Measurements from ENCODE around the gene TMEM63C.

TMEM63C gene

DNA sequence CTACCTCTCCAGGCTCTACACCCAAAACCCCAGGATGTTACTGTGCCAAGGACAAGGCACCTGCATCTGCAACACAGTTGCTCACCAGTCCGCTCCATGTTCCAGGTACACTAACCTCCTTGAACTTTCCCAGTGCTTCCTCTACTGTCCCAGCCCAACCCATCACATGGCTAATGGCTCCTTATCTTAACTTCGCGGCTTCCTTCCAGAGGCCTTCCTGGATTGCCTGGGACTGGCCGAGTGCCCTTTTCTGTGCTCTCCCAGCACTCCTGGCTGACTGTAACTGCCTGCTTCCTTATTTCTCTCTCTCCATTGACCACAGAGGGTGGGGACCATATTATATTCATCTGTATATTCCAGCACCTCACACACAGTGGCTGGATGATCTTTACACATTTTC lies 118.2 kb downstream of the TMEM63C start:
- Histone ChIP-seq H3K9me2 (replicated peaks; ENCODE audit: low read depth, low read length) (no peaks in the 10 kb centered on the region), H3K4me3 (ENCODE audit: low read length, poor library complexity, severe bottlenecking) (no peak overlapping the region), H3K79me2 (ENCODE audit: insufficient read depth, low read length) (no peaks in the 10 kb centered on the region), H3K4me2 (ENCODE audit: low read depth, low read length, poor library complexity, severe bottlenecking) (no peak overlapping the region), H3K36me3 (ENCODE audit: insufficient read depth, low read length) (peaks cover 40% of the 10 kb centered on the region; the same call in 1 of the 2 replicates), H3K4me1 (ENCODE audit: insufficient read depth, low read length, poor library complexity, severe bottlenecking) (no peaks in the 10 kb centered on the region), H3K9ac (ENCODE audit: low read depth, low read length, poor library complexity, severe bottlenecking) (no peak overlapping the region), H2AFZ (ENCODE audit: low read length) (no peak overlapping the region), H4K20me1 (ENCODE audit: insufficient read depth, low read length, poor library complexity, severe bottlenecking) (no peaks in the 10 kb centered on the region), H3F3A (ENCODE audit: low read depth) (no peaks in the 10 kb centered on the region), H3K27me3 (ENCODE audit: insufficient read depth, low read length, poor library complexity, severe bottlenecking) (no peaks in the 10 kb centered on the region), H3K9me3 (ENCODE audit: insufficient read depth, low read depth, low read length) (no peaks in the 10 kb centered on the region)
- TF ChIP-seq, protein P1, sequence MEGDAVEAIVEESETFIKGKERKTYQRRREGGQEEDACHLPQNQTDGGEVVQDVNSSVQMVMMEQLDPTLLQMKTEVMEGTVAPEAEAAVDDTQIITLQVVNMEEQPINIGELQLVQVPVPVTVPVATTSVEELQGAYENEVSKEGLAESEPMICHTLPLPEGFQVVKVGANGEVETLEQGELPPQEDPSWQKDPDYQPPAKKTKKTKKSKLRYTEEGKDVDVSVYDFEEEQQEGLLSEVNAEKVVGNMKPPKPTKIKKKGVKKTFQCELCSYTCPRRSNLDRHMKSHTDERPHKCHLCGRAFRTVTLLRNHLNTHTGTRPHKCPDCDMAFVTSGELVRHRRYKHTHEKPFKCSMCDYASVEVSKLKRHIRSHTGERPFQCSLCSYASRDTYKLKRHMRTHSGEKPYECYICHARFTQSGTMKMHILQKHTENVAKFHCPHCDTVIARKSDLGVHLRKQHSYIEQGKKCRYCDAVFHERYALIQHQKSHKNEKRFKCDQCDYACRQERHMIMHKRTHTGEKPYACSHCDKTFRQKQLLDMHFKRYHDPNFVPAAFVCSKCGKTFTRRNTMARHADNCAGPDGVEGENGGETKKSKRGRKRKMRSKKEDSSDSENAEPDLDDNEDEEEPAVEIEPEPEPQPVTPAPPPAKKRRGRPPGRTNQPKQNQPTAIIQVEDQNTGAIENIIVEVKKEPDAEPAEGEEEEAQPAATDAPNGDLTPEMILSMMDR (conservative IDR thresholded peaks at IDR 0.05; ENCODE audit: low read length): no peak
- no peak for TF ChIP-seq EZH2phosphoT487 (IDR thresholded peaks at IDR 0.05; ENCODE audit: borderline replicate concordance)

- Histone ChIP-seq H3K27me3 (ENCODE audit: insufficient read depth, low read length, poor library complexity, severe bottlenecking) (no peaks in the 10 kb centered on the region), H3K4me1 (ENCODE audit: insufficient read depth, low read length, poor library complexity, severe bottlenecking) (no peaks in the 10 kb centered on the region), H3K9me2 (replicated peaks; ENCODE audit: low read depth, low read length) (no peaks in the 10 kb centered on the region), H4K20me1 (ENCODE audit: insufficient read depth, low read length, poor library complexity, severe bottlenecking) (no peaks in the 10 kb centered on the region), H3K4me3 (ENCODE audit: low read length, poor library complexity, severe bottlenecking) (no peak overlapping the region), H3K36me3 (ENCODE audit: insufficient read depth, low read length) (peaks cover 46% of the 10 kb centered on the region; the same call in 1 of the 2 replicates), H3K79me2 (ENCODE audit: insufficient read depth, low read length) (no peaks in the 10 kb centered on the region), H3K9ac (ENCODE audit: low read depth, low read length, poor library complexity, severe bottlenecking) (no peak overlapping the region), H3K4me2 (ENCODE audit: low read depth, low read length, poor library complexity, severe bottlenecking) (no peak overlapping the region), H3F3A (ENCODE audit: low read depth) (no peaks in the 10 kb centered on the region), H3K9me3 (ENCODE audit: insufficient read depth, low read depth, low read length) (no peaks in the 10 kb centered on the region), H2AFZ (ENCODE audit: low read length) (no peak overlapping the region)
- no peak for TF ChIP-seq EZH2phosphoT487 (IDR thresholded peaks at IDR 0.05; ENCODE audit: borderline replicate concordance)
- TF ChIP-seq, protein P1 (conservative IDR thresholded peaks at IDR 0.05; ENCODE audit: low read length): peak; percentile 84
Measured at GRCh38 chr14:77301103-77301502, 119.5 kb downstream of the TMEM63C start.

DNA sequence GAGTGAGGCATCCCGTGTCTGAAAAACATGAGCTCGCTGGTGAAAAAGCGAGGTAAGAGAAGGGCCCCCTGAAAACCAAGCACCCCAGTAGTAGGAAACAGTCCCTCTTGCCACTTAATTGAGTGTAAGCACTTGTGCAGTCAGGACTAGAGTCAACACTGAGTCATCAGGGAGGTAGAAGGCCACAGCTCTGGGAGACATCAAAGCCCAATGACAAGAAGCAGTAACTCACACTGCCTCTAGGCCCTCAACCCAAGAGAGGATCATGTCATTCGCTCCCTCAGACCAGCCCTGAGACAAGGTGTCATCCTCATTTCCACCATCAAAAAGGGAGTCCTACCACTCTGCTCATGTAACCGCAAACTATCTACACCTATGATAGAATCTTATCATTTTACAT lies 121.3 kb downstream of the TMEM63C start:
- Histone ChIP-seq H3K9me2 (replicated peaks; ENCODE audit: low read depth, low read length) (no peaks in the 10 kb centered on the region), H3F3A (ENCODE audit: low read depth) (no peaks in the 10 kb centered on the region), H3K9me3 (ENCODE audit: insufficient read depth, low read depth, low read length) (no peaks in the 10 kb centered on the region), H3K4me3 (ENCODE audit: low read length, poor library complexity, severe bottlenecking) (no peak overlapping the region), H2AFZ (ENCODE audit: low read length) (no peak overlapping the region), H3K9ac (ENCODE audit: low read depth, low read length, poor library complexity, severe bottlenecking) (no peak overlapping the region), H3K4me2 (ENCODE audit: low read depth, low read length, poor library complexity, severe bottlenecking) (no peak overlapping the region), H3K4me1 (ENCODE audit: insufficient read depth, low read length, poor library complexity, severe bottlenecking) (no peaks in the 10 kb centered on the region), H4K20me1 (ENCODE audit: insufficient read depth, low read length, poor library complexity, severe bottlenecking) (no peaks in the 10 kb centered on the region), H3K36me3 (ENCODE audit: insufficient read depth, low read length) (peaks cover 42% of the 10 kb centered on the region; the same call in 1 of the 2 replicates), H3K27me3 (ENCODE audit: insufficient read depth, low read length, poor library complexity, severe bottlenecking) (no peaks in the 10 kb centered on the region), H3K79me2 (ENCODE audit: insufficient read depth, low read length) (no peaks in the 10 kb centered on the region)
- TF ChIP-seq EZH2phosphoT487 (IDR thresholded peaks at IDR 0.05; ENCODE audit: borderline replicate concordance): no peak
- TF ChIP-seq, protein P1 (conservative IDR thresholded peaks at IDR 0.05; ENCODE audit: low read length): no peak
